Mucosa of gallbladder (tissue), 1 donor: ENCODE results near the gene TXLNA. TPM values are rescaled to one million over a fixed set of nuclear protein-coding genes. Genes with fewer than 3 reads are reported as not detected.

ENCODE experiments used
- DNase-seq: peaks from one replicate; pipeline ENCODE4 v3.0.0-alpha.2; 2020; ENCODE audit warnings: low spot score
- total RNA-seq: library from RNA; stranded (reverse); gene quantifications from one replicate; pipeline ENCODE4 v1.2.1, GENCODE V29; 2021
- donor health status: DM: no; HTN: no; CAD: no.

The TXLNA gene
- total RNA-seq, 1 donor from 2014 or later: 62.1 TPM

DNA sequence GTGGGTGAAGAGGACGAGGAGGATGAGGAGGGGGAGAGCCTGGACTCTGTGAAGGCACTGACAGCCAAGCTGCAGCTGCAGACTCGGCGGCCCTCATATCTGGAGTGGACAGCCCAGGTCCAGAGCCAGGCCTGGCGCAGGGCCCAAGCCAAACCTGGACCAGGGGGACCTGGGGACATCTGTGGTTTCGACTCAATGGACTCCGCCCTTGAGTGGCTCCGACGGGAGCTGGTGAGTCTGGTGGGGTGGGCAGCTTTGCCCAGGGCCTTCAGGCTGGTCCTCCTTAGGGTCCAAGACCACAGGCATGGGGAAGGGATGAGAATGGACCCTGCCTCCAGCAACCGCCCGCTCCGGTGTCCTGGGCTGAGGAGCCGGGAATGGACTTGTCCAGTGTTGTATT, 68.0 kb downstream of the TXLNA start:
- DNase-seq: no peak

Other genes starting within 250 kb of the TXLNA start
- gene PTP4A2, start 241.3 kb upstream of the TXLNA start, total RNA-seq: 274 TPM
- gene KHDRBS1, start 165.8 kb upstream of the TXLNA start, total RNA-seq: 99.4 TPM
- 18.4 TPM for gene TMEM39B, start 106.7 kb upstream of the TXLNA start, total RNA-seq
- 65.2 TPM for gene KPNA6, start 71.6 kb upstream of the TXLNA start, total RNA-seq
- gene CCDC28B, start 20.9 kb downstream of the TXLNA start, total RNA-seq: 12.1 TPM
- 3.5 TPM for gene IQCC, start 26.0 kb downstream of the TXLNA start, total RNA-seq
- not detected for gene DCDC2B, start 29.4 kb downstream of the TXLNA start, total RNA-seq
- 35.1 TPM for gene TMEM234, start 42.7 kb downstream of the TXLNA start, total RNA-seq
- 132 TPM for gene EIF3I, start 42.7 kb downstream of the TXLNA start, total RNA-seq
- gene FAM167B, start 67.5 kb downstream of the TXLNA start, total RNA-seq: 7.6 TPM
- 11.5 TPM for gene LCK, start 71.6 kb downstream of the TXLNA start, total RNA-seq
- 166 TPM for gene HDAC1, start 112.4 kb downstream of the TXLNA start, total RNA-seq
- 303 TPM for gene MARCKSL1, start 156.6 kb downstream of the TXLNA start, total RNA-seq
- 11.1 TPM for gene FAM229A, start 182.8 kb downstream of the TXLNA start, total RNA-seq
- gene TSSK3, start 182.9 kb downstream of the TXLNA start, total RNA-seq: 3.3 TPM
- 101 TPM for gene BSDC1, start 214.8 kb downstream of the TXLNA start, total RNA-seq